Lung (tissue), 12 donors: ENCODE data around the gene NTM. TPM values are rescaled to one million over a fixed set of nuclear protein-coding genes. Genes with fewer than 3 reads are reported as not detected.

Experiments
- ATAC-seq: fragments of 200-7000 bp; cut with Tn5 transposase; one replicate; pipeline ENCODE4 v1.9.1; 2020; ENCODE audit warnings: moderate number of reproducible peaks; ENCODE audit not compliant: insufficient read depth, low FRiP score
- DNase-seq, 3 donors: peaks; one replicate each; pipeline ENCODE4 v3.0.0-alpha.2; 2013 to 2017
- H3K27ac ChIP-seq, 2 donors: one replicate each; pipeline ENCODE4 v1.5.1; 2013; ENCODE audit warnings: mild to moderate bottlenecking in 2 of 2, moderate library complexity in 2 of 2, control low read depth in 1 of 2, inconsistent platforms in 1 of 2, low read depth in 1 of 2, low read length in 1 of 2
- H3K27me3 ChIP-seq, 3 donors: one replicate each; pipeline ENCODE4 v1.5.1; 2013; ENCODE audit warnings: low read length in 2 of 3; ENCODE audit not compliant: control insufficient read depth in 3 of 3, insufficient read depth in 3 of 3
- H3K36me3 ChIP-seq, 4 donors: one replicate each; pipeline ENCODE4 v1.5.1; 2013; ENCODE audit warnings: low read length in 4 of 4, mild to moderate bottlenecking in 1 of 4, moderate library complexity in 1 of 4; ENCODE audit not compliant: control insufficient read depth in 4 of 4, insufficient read depth in 4 of 4
- H3K4me1 ChIP-seq, 5 donors: one replicate each; pipeline ENCODE4 v1.5.1; 2013; ENCODE audit warnings: low read length in 5 of 5, mild to moderate bottlenecking in 2 of 5, moderate library complexity in 1 of 5; ENCODE audit not compliant: control insufficient read depth in 5 of 5, insufficient read depth in 5 of 5
- H3K4me3 ChIP-seq: one replicate; pipeline ENCODE4 v1.5.1; 2013; ENCODE audit warnings: mild to moderate bottlenecking, control low read depth, moderate library complexity
- H3K9ac ChIP-seq, 2 donors: one replicate each; pipeline ENCODE4 v1.5.1; 2013; ENCODE audit warnings: low read length in 2 of 2, control low read depth in 1 of 2; ENCODE audit not compliant: insufficient read depth in 1 of 2
- H3K9me3 ChIP-seq, 4 donors: one replicate each; pipeline ENCODE4 v1.5.1; 2013; ENCODE audit warnings: low read length in 3 of 4, mild to moderate bottlenecking in 1 of 4, moderate library complexity in 1 of 4; ENCODE audit not compliant: control insufficient read depth in 4 of 4, insufficient read depth in 3 of 4
- CTCF ChIP-seq: IDR thresholded peaks from 2 replicates; pipeline ENCODE4 v1.5.1; 2012; ENCODE audit warnings: mild to moderate bottlenecking; ENCODE audit errors: control extremely low read depth, extremely low read depth
- WGBS, 2 donors: extraction: QIAGEN DNeasy Blood & Tissue Kit; methylation state at CpG; one replicate each; pipeline ENCODE4 v1.1.7; 2013; 5-methylcytosine and 5-hydroxymethylcytosine counted together
- polyA plus RNA-seq, 2 donors: library from polyadenylated mRNA; stranded (reverse); fragments of 200-250 nt; gene quantifications; one replicate each; pipeline ENCODE4 v1.2.1, GENCODE V29; 2013
- total RNA-seq, 2 donors: library from RNA; depleted of rRNA in 1 of 2; stranded (reverse); fragments of >200 nt in 1 of 2; gene quantifications; one replicate each; pipeline ENCODE4 v1.2.1, GENCODE V29; 2014 to 2021
- donor health status: control.
- donor health status: control.
- donor health status: Bipolar disorder and iron deficiency.
- donor health status: healthy.
- donor health status: DM: yes; HTN: yes; CAD: no.

NTM gene
- total and polyA plus RNA-seq, 4 donors: 0.39 to 30.9 (median 7.2) TPM

DNA sequence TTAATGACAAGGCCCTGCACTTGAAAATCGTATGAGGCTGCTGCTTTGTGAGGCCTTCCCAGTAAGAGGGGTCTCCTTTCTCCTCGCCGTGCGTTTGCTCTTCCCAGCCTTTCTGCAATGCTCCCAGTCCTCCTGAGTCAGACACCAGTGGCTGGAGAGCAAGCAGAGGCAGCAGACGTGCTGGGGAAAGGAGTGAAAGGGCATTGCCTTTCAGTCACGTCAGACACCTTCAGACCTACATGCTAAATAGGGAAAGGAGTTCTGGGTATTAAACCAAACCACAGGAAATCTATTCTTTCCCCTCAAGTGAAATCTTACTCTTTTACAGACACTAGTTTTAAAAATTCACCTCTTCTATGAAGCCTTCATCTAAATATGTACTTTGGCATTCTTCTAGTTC, 274.8 kb downstream of the NTM start:
- 54 to 63% methylated on average over 6 of the region's 6 CpGs for WGBS, 2 donors
- TF ChIP-seq CTCF: no peak

GRCh38 chr11:131649856-131650255, 279.4 kb downstream of the NTM start:
- Histone ChIP-seq H3K27ac (no peak overlapping the region), H3K9ac (no peak overlapping the region), H3K27me3 (peaks cover 0 to 3% (median 0%) of the 10 kb centered on the region in 3 donors), H3K9me3 (peaks cover 0 to 3% (median 0%) of the 10 kb centered on the region in 4 donors), H3K4me3 (no peak overlapping the region), H3K36me3 (no peaks in the 10 kb centered on the region), H3K4me1 (no peaks in the 10 kb centered on the region)
- TF ChIP-seq CTCF: no peak
- ATAC-seq (no peak), DNase-seq (no peak)
- WGBS, 2 donors: 51 to 52% methylated on average over 5 of the region's 5 CpGs

More for the DNA sequence above, 274.8 kb downstream of the NTM start:
- no peak overlapping the region for H3K4me3 ChIP-seq
- H3K9ac ChIP-seq: no peak overlapping the region
- no peaks in the 10 kb centered on the region for H3K4me1 ChIP-seq
- H3K27ac ChIP-seq: no peak overlapping the region
- no peaks in the 10 kb centered on the region for H3K36me3 ChIP-seq
- peaks cover 0 to 3% (median 0%) of the 10 kb centered on the region in 4 donors for H3K9me3 ChIP-seq
- H3K27me3 ChIP-seq: peaks cover 0 to 3% (median 3%) of the 10 kb centered on the region in 3 donors
- ATAC-seq (no peak), DNase-seq (no peak)

GRCh38 chr11:131652231-131652630, 281.8 kb downstream of the NTM start:
- no peaks in the 10 kb centered on the region for H3K4me1 ChIP-seq
- ATAC-seq (no peak), DNase-seq (no peak)
- H3K4me3 ChIP-seq: no peak overlapping the region
- peaks cover 0 to 3% (median 0%) of the 10 kb centered on the region in 4 donors for H3K9me3 ChIP-seq
- TF ChIP-seq CTCF: no peak
- no peak overlapping the region for H3K27ac ChIP-seq
- H3K9ac ChIP-seq: no peak overlapping the region
- 51 to 58% methylated on average over 2 of the region's 2 CpGs for WGBS, 2 donors
- no peaks in the 10 kb centered on the region for H3K36me3 ChIP-seq
- peaks cover 0 to 3% (median 0%) of the 10 kb centered on the region in 3 donors for H3K27me3 ChIP-seq

DNA sequence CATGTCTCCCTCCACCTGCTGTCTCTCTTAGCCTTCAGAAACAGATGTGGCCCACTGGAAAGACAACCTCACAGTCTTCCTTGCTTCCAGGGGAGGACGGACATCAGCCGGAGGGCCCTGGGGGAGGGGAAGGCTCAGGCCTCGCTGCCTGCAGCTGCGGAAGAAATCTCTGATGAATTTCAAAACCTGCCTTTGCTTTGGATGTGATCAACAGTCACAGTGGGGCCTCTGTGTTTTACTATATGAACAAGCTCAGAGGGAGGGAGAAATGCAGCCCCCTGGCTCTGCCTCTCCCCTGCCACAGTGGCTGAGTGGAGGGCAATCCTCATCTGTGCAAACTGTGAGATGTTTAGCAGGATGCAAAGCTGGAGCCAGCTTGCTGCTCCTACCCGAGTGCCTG, 282.8 kb downstream of the NTM start:
- Histone ChIP-seq H3K9me3 (peaks cover 0 to under 1% (median 0%) of the 10 kb centered on the region in 4 donors), H3K9ac (no peak overlapping the region), H3K27me3 (no peaks in the 10 kb centered on the region), H3K27ac (no peak overlapping the region), H3K4me1 (no peaks in the 10 kb centered on the region), H3K36me3 (no peaks in the 10 kb centered on the region), H3K4me3 (no peak overlapping the region)
- no peak for DNase-seq
- ATAC-seq: no peak
- TF ChIP-seq CTCF: no peak
- 63 to 68% methylated on average over 5 of the region's 5 CpGs for WGBS, 2 donors
